Nephron progenitor cell (in vitro differentiated cells): ENCODE data around the gene CCNB3.
A peak's percentile ranks its signal among the peaks of the same experiment; 100 is the strongest.
"Not testable (repeated sequence)": the region's sequence is repeated elsewhere in the genome, so short reads cannot be mapped to it uniquely, and the experiment has no call there.

Source experiments
- DNase-seq: peaks from one replicate; pipeline ENCODE4 v3.0.0; 2021
- H3K27ac Mint-ChIP-seq: 2 replicates; pipeline ENCODE4 v1.8.0; 2021; ENCODE audit warnings: mild to moderate bottlenecking, moderate library complexity, mixed read lengths
- H3K27me3 Mint-ChIP-seq: 2 replicates; pipeline ENCODE4 v1.8.0; 2021; ENCODE audit warnings: mild to moderate bottlenecking, low read depth, mixed read lengths; ENCODE audit not compliant: poor library complexity
- H3K36me3 Mint-ChIP-seq: 2 replicates; pipeline ENCODE4 v1.8.0; 2021; ENCODE audit warnings: low read depth, mixed read lengths
- H3K4me1 Mint-ChIP-seq: 2 replicates; pipeline ENCODE4 v1.8.0; 2021; ENCODE audit warnings: mixed read lengths
- H3K4me3 Mint-ChIP-seq: 2 replicates; pipeline ENCODE4 v1.8.0; 2021; ENCODE audit warnings: mild to moderate bottlenecking, moderate library complexity, mixed read lengths
- H3K9me3 Mint-ChIP-seq: 2 replicates; pipeline ENCODE4 v1.8.0; 2021; ENCODE audit warnings: mild to moderate bottlenecking, moderate library complexity, mixed read lengths
- CTCF ChIP-seq: fragments of 200-600 bp; sonication (generic); IDR thresholded peaks from 2 replicates; pipeline ENCODE4 v1.5.0; 2021; ENCODE audit warnings: antibody characterized with exemption

CCNB3 gene

DNA sequence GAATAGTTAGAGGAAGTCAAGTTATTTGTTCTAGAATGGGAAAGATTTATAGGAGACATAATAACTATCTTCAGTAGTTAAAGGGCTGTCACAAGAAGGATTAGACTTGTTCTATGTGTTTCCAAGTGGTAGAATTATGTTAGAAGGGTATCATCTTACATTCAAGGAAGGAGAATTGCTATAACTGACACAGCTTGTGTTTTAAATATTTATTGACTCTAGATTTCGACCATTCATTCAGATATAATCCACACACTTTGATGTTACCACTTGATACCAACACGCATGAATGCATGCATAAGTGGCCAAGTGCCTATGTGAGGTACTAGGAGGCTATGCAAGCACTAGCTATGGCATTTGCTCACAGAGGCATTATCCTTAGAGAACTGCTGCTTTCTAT is 122.7 kb downstream of the CCNB3 start:
- Mint-ChIP-seq H3K27me3 (no peaks in the 10 kb centered on the region), H3K9me3 (peaks cover 37% of the 10 kb centered on the region), H3K4me3 (no peak overlapping the region), H3K27ac (no peak overlapping the region), H3K4me1 (no peaks in the 10 kb centered on the region), H3K36me3 (no peaks in the 10 kb centered on the region)
- no peak for DNase-seq
- TF ChIP-seq CTCF = no peak

GRCh38 chrX:50332668-50333067 is 128.1 kb downstream of the CCNB3 start:
- not testable (repeated sequence) for H3K27me3 Mint-ChIP-seq, H3K36me3 Mint-ChIP-seq, H3K4me1 Mint-ChIP-seq, DNase-seq, H3K27ac Mint-ChIP-seq, H3K4me3 Mint-ChIP-seq
- peak; percentile 16 for TF ChIP-seq CTCF
- H3K9me3 Mint-ChIP-seq = peaks cover 46% of the 10 kb centered on the region

DNA sequence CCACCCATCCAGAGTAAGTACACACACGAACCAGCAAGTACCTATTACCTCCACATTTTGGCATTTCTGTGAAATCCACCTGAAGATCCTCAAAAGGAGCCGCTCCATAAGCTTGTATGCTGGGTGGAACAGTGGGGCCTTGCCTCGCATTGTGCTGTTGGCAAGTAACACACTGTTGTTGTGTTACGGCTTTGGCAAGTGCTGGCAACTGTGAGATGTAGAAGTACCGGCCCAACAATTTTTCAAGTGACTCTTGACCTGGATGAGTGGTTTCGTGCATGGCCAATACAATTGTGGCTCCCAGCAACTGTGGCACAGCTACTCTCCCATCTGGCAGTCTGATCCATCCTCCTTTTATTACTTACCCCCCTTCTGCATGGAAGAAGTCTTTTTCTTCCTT is 128.7 kb downstream of the CCNB3 start:
- Mint-ChIP-seq H3K27ac (no peak overlapping the region), H3K4me3 (no peak overlapping the region), H3K27me3 (no peaks in the 10 kb centered on the region), H3K4me1 (no peaks in the 10 kb centered on the region), H3K9me3 (peaks cover 44% of the 10 kb centered on the region), H3K36me3 (no peaks in the 10 kb centered on the region)
- no peak for DNase-seq
- no peak for TF ChIP-seq CTCF

DNA sequence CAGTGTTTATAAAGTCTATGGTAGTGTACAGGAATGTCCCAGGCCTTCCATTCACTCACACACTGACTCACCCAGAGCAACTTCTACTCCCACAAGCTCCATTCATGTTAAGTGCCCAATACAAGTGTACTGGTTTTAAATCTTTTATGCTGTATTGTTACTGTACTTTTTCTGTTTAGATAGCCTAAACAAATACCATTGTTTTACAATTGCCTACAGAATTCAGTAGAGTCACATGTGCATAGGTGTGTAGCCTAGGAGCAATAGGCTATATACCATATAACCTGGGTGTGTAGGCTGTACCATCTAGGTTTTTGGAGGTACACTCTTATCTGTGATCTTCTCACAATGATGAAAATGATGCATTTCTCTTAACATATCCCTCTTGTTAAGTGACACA is 139.4 kb downstream of the CCNB3 start:
- Mint-ChIP-seq H3K27ac (no peak overlapping the region), H3K27me3 (peaks cover 6% of the 10 kb centered on the region), H3K36me3 (no peaks in the 10 kb centered on the region), H3K9me3 (peaks cover 18% of the 10 kb centered on the region), H3K4me3 (no peak overlapping the region), H3K4me1 (no peaks in the 10 kb centered on the region)
- no peak for DNase-seq
- TF ChIP-seq CTCF = no peak

DNA sequence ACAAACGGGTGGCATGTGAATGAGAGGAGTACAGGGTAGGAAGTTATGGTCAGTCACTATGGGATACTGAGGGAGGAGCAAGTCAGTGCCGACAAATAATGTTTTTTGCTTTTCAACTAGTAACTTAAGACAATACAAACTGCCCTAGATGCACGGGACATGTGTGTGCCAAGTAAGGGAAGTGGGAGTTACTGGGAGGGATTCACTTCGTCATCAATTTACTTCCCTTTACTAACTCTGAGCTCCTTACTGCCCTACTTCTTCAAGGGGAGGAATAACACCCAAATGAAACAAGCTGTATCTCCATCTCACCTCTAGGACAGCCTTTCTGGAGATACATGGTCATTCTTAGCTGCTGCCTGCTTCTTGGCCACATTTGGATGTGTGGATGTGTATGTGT is 168.4 kb downstream of the CCNB3 start:
- Mint-ChIP-seq H3K27ac (no peak overlapping the region), H3K36me3 (peaks cover 24% of the 10 kb centered on the region), H3K27me3 (peaks cover 7% of the 10 kb centered on the region), H3K9me3 (peaks cover 29% of the 10 kb centered on the region), H3K4me1 (no peaks in the 10 kb centered on the region), H3K4me3 (no peak overlapping the region)
- no peak for TF ChIP-seq CTCF
- DNase-seq = no peak

DNA sequence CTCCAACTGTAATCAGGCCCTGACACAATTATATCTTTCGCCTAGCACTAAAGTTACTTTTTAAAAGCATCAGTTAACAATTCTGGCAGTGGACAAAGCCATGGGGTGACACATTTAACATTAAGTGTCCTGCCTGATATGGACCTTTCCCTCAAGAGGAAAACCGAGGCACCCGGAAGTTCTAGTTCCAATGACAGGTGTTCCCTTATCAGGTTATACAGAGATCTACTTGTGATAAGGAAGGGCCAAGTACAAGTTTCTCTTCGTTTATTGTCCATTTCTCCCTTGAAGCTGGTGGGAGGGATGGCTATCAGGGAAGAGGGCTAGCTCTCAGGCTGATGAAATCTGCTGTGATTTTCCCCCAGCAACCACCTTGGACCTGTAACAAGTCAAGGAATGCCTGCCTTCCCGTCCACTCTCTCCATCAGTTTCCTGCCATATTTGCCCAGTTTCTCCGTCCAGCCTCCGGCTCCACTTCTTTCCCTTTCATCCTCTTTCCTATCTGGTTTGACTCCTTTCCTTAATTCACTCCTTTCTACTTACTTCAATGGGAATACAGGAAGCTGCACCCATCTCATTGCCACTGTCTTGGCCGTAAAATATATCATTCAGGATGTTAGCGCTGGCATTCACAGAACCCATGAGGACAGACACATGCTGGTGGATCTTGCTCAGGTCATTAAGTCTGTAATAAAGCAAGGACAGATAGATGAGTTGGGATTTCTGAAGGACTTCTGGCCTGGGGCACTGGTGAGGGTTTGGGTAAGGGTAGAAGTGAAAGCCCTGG is 171.1 kb downstream of the CCNB3 start:
- Mint-ChIP-seq H3K27ac (no peak overlapping the region), H3K4me3 (no peak overlapping the region), H3K36me3 (peaks cover 35% of the 10 kb centered on the region), H3K4me1 (no peaks in the 10 kb centered on the region), H3K9me3 (peaks cover 29% of the 10 kb centered on the region), H3K27me3 (peaks cover 4% of the 10 kb centered on the region)
- no peak for TF ChIP-seq CTCF
- no peak for DNase-seq
